ENCODE measurements around the gene ENPP3. TPM values are rescaled to one million over a fixed set of nuclear protein-coding genes. Genes with fewer than 3 reads are reported as not detected.

ENPP3 gene
- total RNA-seq, 2 experiments from 2014 or later: 0.11 to 0.47 TPM

DNA sequence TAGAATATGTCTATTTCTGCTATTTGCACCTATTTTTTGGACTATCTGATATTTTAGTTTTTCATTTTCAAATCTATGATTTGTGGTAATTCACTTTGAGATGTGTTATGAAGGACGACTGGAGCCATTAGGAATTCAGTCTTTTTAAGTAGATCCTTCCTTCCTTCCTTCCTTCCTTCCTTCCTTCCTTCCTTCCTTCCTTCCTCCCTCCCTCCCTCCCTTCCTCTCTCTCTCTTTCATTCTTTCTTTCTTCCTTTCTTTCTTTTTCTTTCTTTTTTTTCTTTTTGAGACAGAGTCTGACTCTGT lies 124.6 kb downstream of the ENPP3 start:
- ChIA-PET CTCF (no interaction called here), POLR2A (no interaction called here)
- no peak overlapping the region for H3K4me3 Mint-ChIP-seq
- H3K27ac Mint-ChIP-seq: no peak overlapping the region
- DNase-seq: no peak
- H3K4me1 Mint-ChIP-seq (ENCODE audit: low read depth): no peaks in the 10 kb centered on the region
- H3K36me3 Mint-ChIP-seq (ENCODE audit: low read depth): no peaks in the 10 kb centered on the region
- H3K9me3 Mint-ChIP-seq (ENCODE audit: insufficient read depth): no peaks in the 10 kb centered on the region
- no peak for ATAC-seq
- peaks cover 14% of the 10 kb centered on the region for H3K27me3 Mint-ChIP-seq (ENCODE audit: low read depth)

DNA sequence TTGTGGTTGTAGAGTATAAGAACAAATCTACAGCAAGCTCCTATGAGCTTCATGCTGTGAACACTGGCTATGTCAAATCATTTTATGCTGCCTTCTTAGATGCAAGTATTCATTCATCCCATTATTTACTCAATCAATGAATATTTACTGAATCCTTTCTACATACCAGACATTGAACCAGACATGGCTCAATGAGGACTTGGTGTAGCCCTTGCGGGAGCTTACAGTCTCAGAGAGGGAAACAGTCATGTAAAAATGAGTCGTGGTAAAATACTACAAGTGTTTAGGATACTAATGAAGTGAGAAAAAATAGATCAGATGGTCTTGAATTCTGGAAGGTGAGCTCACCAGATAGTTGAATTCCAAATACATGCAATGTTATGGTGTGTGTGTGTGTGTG lies 125.9 kb downstream of the ENPP3 start:
- Mint-ChIP-seq H3K27ac (no peak overlapping the region), H3K4me1 (ENCODE audit: low read depth) (no peaks in the 10 kb centered on the region), H3K4me3 (no peak overlapping the region), H3K9me3 (ENCODE audit: insufficient read depth) (no peaks in the 10 kb centered on the region), H3K27me3 (ENCODE audit: low read depth) (peaks cover 18% of the 10 kb centered on the region), H3K36me3 (ENCODE audit: low read depth) (no peaks in the 10 kb centered on the region)
- ATAC-seq (no peak), DNase-seq (no peak)
- ChIA-PET POLR2A (no interaction called here), CTCF (no interaction called here)

DNA sequence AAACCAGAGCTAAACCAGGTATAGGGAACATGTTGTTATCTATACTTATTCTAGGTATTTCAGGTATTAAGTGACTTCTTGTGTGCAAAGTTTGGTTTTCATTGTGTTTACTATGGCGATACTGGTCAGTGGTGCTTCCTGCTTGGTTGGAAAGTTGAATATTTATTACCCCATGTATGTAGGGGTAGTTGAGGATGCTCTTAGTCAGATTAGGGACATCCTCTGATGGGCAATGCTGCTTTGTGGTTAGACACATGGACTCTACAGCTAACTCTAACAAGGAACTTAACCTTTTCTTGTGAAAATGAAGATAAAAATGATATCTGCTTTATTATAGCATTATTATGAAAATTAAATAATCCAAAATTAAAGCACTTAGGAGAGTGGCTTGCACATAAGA lies 126.6 kb downstream of the ENPP3 start:
- DNase-seq (no peak), ATAC-seq (no peak)
- no peaks in the 10 kb centered on the region for H3K36me3 Mint-ChIP-seq (ENCODE audit: low read depth)
- CTCF ChIA-PET: no interaction called here
- H3K27me3 Mint-ChIP-seq (ENCODE audit: low read depth): peaks cover 15% of the 10 kb centered on the region
- POLR2A ChIA-PET: interaction anchor here (0.6 kb wide), 1 partner anchor 133 kb away, joined by 3 read pairs; no protein-coding TSS in a partner anchor
- H3K27ac Mint-ChIP-seq: no peak overlapping the region
- no peaks in the 10 kb centered on the region for H3K9me3 Mint-ChIP-seq (ENCODE audit: insufficient read depth)
- no peak overlapping the region for H3K4me3 Mint-ChIP-seq
- no peaks in the 10 kb centered on the region for H3K4me1 Mint-ChIP-seq (ENCODE audit: low read depth)

DNA sequence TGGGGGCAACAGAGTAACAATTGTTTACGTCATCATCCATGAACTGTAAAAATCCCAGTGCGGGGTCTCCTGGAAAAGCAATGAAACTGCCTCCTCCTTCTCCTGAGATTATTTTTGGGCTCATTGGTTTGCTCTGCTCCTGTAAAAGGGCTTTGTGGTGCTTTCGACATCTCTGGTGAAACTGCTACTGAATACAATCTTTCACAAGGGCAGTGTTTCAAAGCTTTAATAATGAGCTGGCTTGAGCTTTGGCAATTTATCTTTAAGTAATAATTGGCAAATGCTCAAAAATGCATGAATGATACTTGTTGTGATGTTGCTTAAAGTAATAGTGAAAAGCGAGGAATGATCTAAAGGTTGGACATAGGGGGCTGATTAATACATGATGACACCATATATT lies 127.2 kb downstream of the ENPP3 start:
- Mint-ChIP-seq H3K9me3 (ENCODE audit: insufficient read depth) (no peaks in the 10 kb centered on the region), H3K4me1 (ENCODE audit: low read depth) (no peaks in the 10 kb centered on the region), H3K36me3 (ENCODE audit: low read depth) (no peaks in the 10 kb centered on the region), H3K4me3 (no peak overlapping the region), H3K27ac (no peak overlapping the region), H3K27me3 (ENCODE audit: low read depth) (peaks cover 15% of the 10 kb centered on the region)
- ATAC-seq: no peak
- ChIA-PET CTCF (no interaction called here), POLR2A (no interaction called here)
- no peak for DNase-seq

DNA sequence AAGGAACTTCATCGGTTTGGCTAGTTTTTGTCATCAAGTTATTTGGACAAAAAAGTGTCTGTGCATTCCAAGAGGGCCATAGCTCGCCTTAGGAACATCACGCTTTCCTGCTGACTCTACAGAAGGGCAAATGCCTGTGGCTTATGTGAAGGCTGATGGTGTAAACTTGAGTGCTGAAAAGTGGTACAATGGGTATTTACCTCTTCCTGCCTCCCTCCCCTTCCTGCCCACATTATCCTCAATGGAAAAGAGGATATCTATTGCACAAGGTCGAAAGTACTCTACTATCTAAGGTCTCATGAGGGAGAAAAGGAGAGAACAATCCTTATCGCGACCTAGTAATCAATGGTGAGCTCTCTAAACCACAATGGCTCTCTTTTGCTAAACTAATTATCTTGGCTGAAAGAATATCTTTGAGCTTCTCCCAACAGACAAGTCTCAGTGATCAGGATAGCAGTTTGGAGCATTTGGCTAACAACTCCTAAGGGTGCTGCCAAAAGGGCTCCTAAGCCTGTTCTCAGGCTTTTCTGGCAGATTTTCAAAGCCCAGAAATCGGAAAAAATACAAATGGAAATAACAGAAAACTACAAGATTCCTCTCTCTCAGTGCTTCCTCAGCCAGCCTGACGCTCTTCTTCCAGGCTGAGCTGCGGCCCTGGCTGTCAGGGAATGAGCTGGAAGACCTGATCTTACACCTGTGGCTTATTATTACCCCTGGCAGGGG lies 128.1 kb downstream of the ENPP3 start:
- no peaks in the 10 kb centered on the region for H3K4me1 Mint-ChIP-seq (ENCODE audit: low read depth)
- CTCF ChIA-PET: no interaction called here
- peaks cover 13% of the 10 kb centered on the region for H3K27me3 Mint-ChIP-seq (ENCODE audit: low read depth)

DNA sequence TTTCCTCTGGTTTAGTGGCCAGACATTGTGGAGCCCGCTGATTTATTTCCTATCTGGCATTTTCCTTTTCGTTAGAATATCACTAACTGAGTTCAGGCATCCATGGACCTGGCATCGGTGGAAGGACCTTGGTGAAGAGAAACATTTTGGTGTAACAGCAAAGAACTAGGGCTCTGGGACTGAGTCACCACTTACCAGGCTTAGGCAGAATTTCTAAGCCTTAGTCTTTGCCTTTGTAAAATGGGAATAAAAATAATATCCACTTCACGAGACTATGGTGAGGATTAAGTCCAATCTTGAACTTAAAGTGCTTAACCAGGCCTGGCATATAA lies 128.7 kb downstream of the ENPP3 start:
- Mint-ChIP-seq H3K36me3 (ENCODE audit: low read depth) (no peaks in the 10 kb centered on the region), H3K27ac (no peak overlapping the region), H3K4me3 (no peak overlapping the region), H3K4me1 (ENCODE audit: low read depth) (no peaks in the 10 kb centered on the region), H3K9me3 (ENCODE audit: insufficient read depth) (no peaks in the 10 kb centered on the region), H3K27me3 (ENCODE audit: low read depth) (peaks cover 16% of the 10 kb centered on the region)
- DNase-seq (no peak), ATAC-seq (no peak)
- ChIA-PET POLR2A (no interaction called here), CTCF (no interaction called here)

More for the DNA sequence above, 128.1 kb downstream of the ENPP3 start:
- DNase-seq (no peak), ATAC-seq (no peak)
- no peak overlapping the region for H3K4me3 Mint-ChIP-seq
- H3K9me3 Mint-ChIP-seq (ENCODE audit: insufficient read depth): no peaks in the 10 kb centered on the region
- H3K27ac Mint-ChIP-seq: no peak overlapping the region
- H3K36me3 Mint-ChIP-seq (ENCODE audit: low read depth): no peaks in the 10 kb centered on the region
- POLR2A ChIA-PET: no interaction called here

DNA sequence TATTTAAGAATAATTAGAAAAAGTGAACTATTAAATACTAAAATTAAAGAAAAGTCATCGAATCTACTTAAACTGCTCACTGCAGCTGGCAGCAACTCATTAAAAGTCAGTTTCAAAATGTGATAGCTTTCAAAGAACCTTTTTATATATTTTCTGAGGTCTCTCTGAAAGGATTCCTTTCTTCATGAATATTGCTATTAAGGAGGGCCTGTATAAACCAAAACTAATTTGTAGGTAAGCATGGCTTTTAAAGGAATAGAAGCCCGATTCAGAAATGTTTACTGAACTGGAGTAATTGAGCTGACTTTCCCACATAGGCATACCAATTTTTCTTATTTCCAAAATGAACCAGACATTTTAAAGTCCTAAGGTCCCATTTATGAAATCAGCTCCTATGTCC lies 129.5 kb downstream of the ENPP3 start:
- Mint-ChIP-seq H3K36me3 (ENCODE audit: low read depth) (no peaks in the 10 kb centered on the region), H3K4me1 (ENCODE audit: low read depth) (no peaks in the 10 kb centered on the region), H3K27ac (no peak overlapping the region), H3K4me3 (no peak overlapping the region), H3K27me3 (ENCODE audit: low read depth) (peaks cover 19% of the 10 kb centered on the region), H3K9me3 (ENCODE audit: insufficient read depth) (no peaks in the 10 kb centered on the region)
- POLR2A ChIA-PET: no interaction called here
- DNase-seq (no peak), ATAC-seq (no peak)
- CTCF ChIA-PET: no interaction called here

DNA sequence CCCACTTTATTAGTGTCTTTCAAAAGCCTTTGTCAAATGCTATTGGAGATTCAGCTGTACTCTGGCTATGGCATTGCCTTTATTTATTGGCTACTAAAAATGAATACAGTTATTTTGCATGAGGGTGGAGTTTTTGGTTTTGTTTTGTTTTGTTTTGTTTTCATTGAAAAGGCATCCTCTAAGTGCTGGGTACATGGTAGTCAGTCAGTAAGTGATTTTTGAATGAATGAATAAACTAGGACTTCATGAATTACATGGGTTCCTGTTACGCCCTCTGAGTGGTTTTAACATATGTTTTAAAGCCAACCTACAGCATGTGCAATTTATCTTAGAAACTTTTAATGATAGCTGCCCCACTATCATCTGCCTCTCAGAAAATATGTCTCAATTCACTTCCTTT lies 131.9 kb downstream of the ENPP3 start:
- Mint-ChIP-seq H3K27ac (no peak overlapping the region), H3K4me3 (no peak overlapping the region), H3K9me3 (ENCODE audit: insufficient read depth) (no peaks in the 10 kb centered on the region), H3K4me1 (ENCODE audit: low read depth) (no peaks in the 10 kb centered on the region), H3K27me3 (ENCODE audit: low read depth) (peaks cover 25% of the 10 kb centered on the region), H3K36me3 (ENCODE audit: low read depth) (no peaks in the 10 kb centered on the region)
- POLR2A ChIA-PET: no interaction called here
- CTCF ChIA-PET: no interaction called here
- DNase-seq: no peak
- no peak for ATAC-seq

DNA sequence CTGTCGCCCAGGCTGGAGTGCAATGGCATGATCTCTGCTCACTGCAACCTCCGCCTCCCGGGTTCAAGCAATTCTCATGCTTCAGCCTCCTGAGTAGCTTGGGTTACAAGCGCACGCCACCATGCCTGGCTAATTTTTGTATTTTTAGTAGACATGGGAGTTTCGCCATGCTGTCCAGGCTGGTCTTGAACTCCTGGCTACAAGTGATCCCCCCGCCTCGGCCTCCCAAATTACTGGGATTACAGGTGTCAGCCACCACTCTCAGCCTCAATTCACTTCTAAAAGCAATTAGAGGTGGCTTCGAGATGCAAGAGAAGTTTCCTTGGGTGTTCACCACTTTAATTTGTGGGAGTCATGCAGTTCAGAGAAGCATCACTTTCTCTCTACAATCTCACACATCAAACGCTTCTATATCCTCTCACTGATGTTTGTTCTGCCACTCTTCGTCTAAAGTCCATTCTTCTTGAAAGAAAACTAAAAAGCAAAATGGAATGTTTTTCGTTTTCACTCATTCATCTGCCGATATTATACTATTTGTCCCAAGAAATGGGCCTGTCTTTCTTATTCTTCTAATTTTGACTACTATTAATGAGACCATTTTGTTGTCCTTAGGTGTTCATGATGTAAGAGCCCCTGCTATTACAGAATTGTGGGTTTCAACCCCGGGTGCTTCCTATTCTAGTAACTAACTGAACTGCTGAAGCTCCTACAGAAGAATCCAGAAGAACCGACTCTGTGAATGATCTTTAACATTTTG lies 132.5 kb downstream of the ENPP3 start:
- Mint-ChIP-seq H3K27me3 (ENCODE audit: low read depth) (peaks cover 25% of the 10 kb centered on the region), H3K27ac (no peak overlapping the region), H3K9me3 (ENCODE audit: insufficient read depth) (no peaks in the 10 kb centered on the region), H3K4me1 (ENCODE audit: low read depth) (no peaks in the 10 kb centered on the region), H3K36me3 (ENCODE audit: low read depth) (no peaks in the 10 kb centered on the region), H3K4me3 (no peak overlapping the region)
- ChIA-PET CTCF (no interaction called here), POLR2A (no interaction called here)
- ATAC-seq (no peak), DNase-seq (no peak)

DNA sequence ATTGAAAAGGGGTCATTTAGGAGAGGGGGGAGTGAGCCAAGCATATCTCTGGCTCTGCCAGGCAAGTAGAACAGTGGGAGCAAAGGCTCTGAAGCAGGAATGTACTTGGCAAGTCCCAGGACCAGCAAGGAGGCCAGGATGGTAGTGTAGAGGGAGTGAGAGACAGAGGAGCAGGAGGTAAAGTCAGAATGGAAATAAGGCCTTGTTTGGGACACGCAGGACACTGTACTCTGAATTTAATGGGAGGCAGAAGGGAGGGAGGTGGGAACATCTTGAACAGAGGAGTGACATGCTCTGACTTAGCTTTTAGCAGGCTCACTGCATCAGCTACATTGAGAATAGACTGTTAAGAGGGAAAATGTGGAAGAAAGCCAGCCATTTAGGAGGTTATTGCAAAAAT lies 133.7 kb downstream of the ENPP3 start:
- POLR2A ChIA-PET: no interaction called here
- Mint-ChIP-seq H3K4me1 (ENCODE audit: low read depth) (no peaks in the 10 kb centered on the region), H3K27me3 (ENCODE audit: low read depth) (peaks cover 25% of the 10 kb centered on the region)

DNA sequence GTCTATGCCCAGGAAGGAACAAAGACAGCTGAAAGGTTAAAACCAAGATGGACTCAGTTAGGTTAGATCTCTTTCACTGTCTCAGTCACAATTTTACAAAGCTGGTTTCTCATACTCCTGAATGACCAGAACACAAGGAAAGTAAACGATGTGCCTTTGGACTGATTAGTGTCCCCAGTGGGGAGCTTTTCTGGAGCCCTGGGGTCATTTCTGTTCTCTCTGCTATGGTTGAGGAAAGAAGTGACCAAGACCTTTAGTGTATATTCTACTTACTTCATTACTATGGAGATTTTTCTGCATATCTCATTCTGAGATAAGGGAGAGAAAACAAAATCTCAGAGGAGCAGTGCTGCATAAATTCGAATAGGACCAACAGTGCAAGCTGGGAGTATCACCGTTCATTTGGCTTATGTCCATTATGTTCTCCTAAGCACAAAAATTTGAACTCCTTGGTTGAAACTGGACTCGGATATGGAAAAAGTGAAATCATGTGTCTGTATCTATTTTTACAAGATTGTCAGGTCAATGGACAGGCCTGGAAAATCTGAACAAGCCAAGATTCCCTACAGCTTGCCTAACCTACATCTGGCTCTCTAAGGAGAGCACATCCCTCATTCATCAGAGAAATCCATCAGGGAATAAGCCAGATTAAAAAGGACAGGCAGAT lies 136.3 kb downstream of the ENPP3 start:
- Mint-ChIP-seq H3K27me3 (ENCODE audit: low read depth) (peaks cover 25% of the 10 kb centered on the region), H3K27ac (no peak overlapping the region), H3K4me1 (ENCODE audit: low read depth) (no peaks in the 10 kb centered on the region), H3K36me3 (ENCODE audit: low read depth) (no peaks in the 10 kb centered on the region), H3K4me3 (no peak overlapping the region), H3K9me3 (ENCODE audit: insufficient read depth) (no peaks in the 10 kb centered on the region)
- DNase-seq (no peak), ATAC-seq (no peak)
- CTCF ChIA-PET: interaction anchor here (0.6 to 0.7 kb wide), 2 partner anchors 46 to 70 kb away, joined by 3 read pairs; no protein-coding TSS in a partner anchor
- POLR2A ChIA-PET: no interaction called here

More for the DNA sequence above, 133.7 kb downstream of the ENPP3 start:
- Mint-ChIP-seq H3K27ac (no peak overlapping the region), H3K9me3 (ENCODE audit: insufficient read depth) (no peaks in the 10 kb centered on the region), H3K36me3 (ENCODE audit: low read depth) (no peaks in the 10 kb centered on the region), H3K4me3 (no peak overlapping the region)
- no peak for ATAC-seq
- CTCF ChIA-PET: no interaction called here
- no peak for DNase-seq

DNA sequence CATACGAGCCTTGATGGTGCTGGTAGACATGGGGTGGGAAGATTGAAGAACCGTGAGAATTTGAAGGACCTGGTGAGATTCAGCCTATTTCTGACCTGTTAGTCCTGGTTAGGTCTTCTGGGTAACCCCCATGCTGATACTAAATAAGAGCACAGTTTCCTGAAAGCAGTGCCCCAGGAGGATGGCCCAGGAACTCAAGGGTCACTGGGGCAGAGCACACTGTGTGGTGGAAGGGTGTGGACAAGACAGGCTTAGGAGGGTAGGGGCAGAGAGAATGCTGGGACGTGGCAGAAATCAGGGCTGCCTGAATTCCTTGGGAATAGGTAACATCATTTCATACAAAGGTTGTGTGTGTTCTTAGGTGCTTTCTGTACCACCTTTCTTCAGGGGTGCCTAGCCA lies 138.8 kb downstream of the ENPP3 start:
- Mint-ChIP-seq H3K36me3 (ENCODE audit: low read depth) (no peaks in the 10 kb centered on the region), H3K27ac (no peak overlapping the region)
- POLR2A ChIA-PET: no interaction called here

More for the DNA sequence above, 138.8 kb downstream of the ENPP3 start:
- H3K4me3 Mint-ChIP-seq: no peak overlapping the region
- no peaks in the 10 kb centered on the region for H3K9me3 Mint-ChIP-seq (ENCODE audit: insufficient read depth)
- no peaks in the 10 kb centered on the region for H3K4me1 Mint-ChIP-seq (ENCODE audit: low read depth)
- H3K27me3 Mint-ChIP-seq (ENCODE audit: low read depth): peaks cover 21% of the 10 kb centered on the region
- ATAC-seq: no peak
- no peak for DNase-seq
- CTCF ChIA-PET: no interaction called here

All from activated CD8-positive, alpha-beta T cell treated with anti-CD3 and anti-CD28 coated beads, Interleukin-2, amount 10 ng/mL, durations not matched to agents 7 days and 5 days (primary cell).